ENCODE data around the gene AXIN1.

The AXIN1 gene

DNA sequence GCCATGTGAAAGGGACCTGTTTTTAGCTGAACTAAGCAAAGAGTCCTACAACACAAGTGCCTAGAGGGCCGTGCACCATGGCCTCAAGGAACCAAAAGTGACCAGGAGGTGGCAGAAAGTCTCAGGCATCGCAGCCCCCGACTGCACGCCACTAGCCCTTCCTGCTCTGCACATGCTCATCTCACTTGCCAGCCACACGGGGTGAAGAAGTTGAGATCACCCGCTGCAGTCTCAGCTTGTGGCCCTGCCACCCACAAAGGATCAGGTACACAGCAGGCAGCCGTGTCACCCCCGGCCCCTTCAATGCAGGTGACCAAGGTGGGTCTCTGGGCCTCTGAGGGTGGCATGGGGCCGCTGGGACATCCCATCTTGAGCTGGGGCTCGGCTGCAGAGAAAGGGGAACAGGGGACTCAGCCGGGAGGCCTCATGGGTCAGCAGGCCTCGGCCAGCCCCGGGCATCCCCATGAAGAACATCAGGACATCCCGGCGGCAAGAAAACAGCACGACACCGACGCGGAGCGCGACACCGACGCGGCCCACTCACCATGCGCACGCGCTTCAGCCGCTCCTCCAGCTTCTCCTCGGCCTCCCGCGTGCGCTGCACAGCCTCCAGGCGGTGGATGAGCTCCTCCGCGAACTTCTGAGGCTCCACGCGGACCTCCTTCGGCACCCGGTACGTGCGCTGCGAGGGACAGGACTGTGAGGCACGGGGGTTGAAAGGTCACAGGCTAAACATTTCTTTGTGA is 48.6 kb downstream of the AXIN1 start:
- DNase-seq (ENCODE audit: low read depth in 2 of 2) = no peak

DNA sequence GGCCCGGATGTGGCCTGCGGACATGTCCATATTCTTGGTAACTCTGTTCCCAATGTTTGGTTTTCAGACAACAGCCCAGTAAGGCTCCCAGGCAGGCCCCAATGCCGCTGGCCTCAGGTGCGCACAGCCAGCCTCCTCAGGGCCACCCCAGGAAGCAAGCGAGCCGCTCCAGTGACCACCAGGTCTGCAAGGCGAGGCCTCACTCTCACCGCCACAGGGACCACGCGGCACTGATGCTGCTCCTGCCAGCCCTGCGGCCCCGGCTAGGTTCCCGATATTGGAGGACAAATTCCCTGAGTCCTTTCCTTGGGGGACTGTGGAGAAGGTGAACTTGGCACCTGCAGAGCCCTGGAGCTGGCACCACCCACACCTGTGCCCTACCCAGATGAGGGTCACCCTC is 50.6 kb downstream of the AXIN1 start:
- DNase-seq (ENCODE audit: low read depth in 2 of 2) = no peak

DNA sequence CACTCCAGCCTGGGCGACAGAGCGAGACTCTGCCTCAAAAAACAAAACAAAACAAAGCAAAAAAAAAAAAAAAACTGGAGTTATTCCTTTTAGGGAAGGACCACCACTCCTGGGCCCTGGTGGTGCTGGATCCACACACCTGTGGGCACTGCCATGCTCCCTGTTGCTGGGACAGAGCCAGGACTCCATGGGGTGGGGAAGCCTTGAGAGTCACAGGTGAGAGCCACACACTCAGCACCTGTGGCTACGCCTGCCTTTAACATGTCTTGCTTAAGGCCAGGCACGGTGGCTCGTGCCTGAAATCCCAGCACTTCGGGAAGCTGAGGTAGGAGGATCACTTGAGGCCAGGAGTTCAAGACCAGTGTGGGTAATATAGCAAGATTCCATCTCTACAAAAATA is 51.3 kb downstream of the AXIN1 start:
- no peak for DNase-seq (ENCODE audit: low read depth in 2 of 2)

DNA sequence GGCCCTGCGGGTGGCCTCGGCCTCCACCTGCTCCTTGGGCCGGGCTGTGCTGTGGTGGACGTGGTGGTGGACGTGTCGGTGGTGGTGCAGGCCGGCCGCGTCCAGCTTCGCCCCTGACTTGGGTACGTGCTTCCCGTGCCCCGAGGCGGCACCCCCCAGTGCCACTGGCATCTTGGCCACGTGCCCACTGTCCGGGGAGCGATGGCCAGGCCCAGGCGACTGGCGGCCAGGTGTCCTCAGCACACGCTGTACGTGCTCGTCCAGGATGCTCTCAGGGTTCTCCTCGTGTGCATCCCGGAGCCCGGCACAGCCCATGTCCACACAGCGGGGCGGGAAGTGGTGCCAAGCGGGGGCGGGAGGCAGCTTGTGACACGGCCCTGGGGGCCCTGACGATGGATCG is 54.7 kb downstream of the AXIN1 start:
- DNase-seq (ENCODE audit: low read depth in 2 of 2) = no peak

DNA sequence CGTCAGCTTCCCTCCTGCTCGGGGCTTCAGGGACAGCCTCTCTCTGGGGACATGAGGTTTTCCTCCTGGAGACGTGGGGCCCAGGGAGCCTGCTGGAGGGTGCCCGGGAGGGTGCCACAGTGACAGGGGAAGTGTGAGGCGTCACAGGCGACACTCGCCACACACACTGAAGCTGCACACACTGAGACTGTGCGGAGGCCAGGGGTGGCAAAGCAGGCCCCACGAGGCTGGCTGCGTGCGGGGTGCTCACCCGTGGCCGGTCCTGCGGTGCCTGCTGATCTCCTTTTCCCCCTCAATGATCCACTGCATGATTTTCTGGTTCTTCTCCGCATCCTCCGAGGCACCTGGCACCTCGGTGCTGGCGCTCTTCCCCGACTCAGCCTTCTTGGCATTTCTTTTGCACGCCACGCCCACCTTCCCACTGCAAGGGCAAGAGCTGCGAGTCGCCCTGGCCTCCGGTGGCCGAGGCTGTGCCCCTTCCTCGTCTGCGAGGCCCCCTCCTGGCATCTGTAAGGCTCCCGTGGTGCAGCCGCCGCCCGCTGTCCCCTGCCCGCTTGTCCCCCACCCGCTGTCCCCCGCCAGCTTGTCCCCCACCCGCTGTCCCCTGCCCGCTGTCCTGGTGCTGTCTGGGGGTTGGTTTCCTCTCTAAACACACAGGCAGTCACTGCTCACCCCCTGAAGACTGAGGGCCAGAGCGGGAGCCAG is 55.6 kb downstream of the AXIN1 start:
- DNase-seq (ENCODE audit: low read depth in 2 of 2) = no peak

DNA sequence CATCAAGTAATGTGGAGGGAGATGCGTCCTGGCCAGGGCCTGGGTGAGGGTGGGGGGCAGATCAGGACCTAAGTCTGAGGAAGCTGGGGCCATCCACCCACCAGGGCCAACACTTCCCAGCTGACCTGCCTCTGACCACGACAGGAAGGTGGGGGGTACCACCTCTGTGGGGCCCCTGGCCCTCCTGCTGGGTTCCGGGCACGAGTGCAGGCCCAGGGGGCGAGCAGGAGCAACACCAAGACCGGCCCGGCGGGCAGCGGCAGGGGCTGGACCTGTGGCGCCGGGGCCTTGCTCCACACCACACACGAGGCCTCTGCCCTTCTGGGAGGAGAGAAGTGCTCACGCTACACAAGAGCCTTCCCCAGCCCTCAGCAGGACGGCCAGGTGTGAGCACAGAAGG is 56.2 kb downstream of the AXIN1 start:
- no peak for DNase-seq (ENCODE audit: low read depth in 2 of 2)

DNA sequence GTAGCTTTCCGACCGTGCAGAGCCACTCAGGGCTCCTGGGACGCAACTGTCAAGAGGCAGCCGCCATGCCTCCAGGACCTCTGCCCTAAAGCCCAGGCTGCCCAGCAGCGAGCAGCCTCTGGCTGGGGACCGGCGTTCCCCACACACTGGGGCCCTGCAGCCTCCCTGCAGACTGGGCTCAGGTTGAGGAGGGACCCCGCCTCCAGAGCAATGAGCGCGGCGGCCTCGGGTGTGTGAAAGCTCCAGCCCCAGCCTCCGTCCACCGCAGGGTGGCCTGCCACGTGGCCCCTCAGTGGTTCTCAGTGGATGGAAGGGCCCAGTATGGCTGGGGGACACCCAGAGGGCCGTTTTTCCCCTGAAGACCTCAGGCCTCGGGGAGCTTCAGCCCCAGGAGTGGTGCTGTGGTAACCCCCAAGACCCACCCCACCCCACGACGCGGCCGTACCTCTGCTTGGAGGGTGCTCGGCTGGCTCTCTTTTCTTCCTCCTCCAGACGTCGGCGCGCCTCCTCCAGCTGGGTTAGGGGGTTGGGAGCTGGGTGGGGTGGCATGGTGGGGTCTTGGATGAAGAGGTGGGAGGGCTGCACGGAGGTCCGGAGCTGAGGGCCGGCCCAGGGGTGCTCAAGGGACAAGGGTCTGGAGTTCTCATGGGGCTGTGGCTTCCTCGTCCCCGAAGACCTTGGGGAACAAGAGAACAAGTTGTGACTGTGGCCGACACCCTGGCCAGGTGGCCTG is 59.3 kb downstream of the AXIN1 start:
- DNase-seq (ENCODE audit: low read depth in 2 of 2) = no peak

DNA sequence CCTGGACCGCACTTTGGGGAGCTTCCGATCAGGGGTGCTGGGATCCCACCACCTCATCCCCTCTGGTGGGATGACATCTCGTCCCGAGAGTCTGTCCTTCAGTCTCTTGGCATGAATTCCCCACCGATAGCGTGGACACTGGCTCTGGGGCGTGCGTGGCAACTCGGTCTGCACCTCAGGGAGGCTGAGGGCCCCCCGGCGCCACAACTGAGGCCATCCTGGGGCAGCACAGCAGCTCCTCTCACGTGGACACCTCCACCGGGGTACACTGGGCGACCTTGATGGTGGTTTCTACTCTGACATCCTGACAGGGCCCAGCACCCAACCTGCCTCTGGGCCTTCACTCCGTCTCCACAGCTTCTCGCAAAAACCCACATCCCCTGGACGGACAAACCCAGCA is 61.0 kb downstream of the AXIN1 start:
- DNase-seq (ENCODE audit: low read depth in 2 of 2) = no peak

DNA sequence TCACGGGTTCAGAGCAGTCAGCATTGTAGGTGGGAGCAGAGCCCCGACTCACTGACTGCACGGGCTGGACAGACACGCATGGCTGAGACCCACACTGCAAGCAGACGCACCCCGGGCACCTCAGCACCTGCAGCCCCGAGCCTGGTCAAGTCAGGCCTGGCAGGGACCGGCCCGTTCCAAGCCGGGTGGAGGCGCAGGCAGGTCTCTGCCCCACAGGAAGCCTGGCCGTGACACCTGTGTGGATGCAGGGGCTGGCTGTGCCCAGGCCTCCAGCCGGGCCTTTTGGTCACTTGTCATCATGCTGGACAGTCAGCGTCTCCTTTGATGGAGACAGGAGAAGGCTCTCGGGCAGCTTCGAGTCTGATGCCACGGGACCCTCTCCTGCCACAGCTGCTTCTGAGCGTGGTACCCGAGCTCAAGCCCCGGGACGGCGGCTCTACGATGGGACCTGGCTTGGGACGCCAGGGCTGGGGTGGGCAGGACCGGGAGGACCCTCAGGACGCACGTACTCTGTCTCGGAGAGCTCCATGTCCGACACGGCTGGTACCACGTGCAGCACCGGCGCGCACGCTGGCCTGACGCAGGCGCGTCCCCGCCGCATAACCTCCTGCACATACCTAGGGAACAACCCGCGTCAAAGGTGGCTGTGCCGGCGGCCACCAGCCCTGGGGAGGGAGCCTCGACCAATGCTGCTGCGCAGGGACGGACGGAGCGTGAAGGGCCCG is 61.7 kb downstream of the AXIN1 start:
- no peak for DNase-seq (ENCODE audit: low read depth in 2 of 2)

DNA sequence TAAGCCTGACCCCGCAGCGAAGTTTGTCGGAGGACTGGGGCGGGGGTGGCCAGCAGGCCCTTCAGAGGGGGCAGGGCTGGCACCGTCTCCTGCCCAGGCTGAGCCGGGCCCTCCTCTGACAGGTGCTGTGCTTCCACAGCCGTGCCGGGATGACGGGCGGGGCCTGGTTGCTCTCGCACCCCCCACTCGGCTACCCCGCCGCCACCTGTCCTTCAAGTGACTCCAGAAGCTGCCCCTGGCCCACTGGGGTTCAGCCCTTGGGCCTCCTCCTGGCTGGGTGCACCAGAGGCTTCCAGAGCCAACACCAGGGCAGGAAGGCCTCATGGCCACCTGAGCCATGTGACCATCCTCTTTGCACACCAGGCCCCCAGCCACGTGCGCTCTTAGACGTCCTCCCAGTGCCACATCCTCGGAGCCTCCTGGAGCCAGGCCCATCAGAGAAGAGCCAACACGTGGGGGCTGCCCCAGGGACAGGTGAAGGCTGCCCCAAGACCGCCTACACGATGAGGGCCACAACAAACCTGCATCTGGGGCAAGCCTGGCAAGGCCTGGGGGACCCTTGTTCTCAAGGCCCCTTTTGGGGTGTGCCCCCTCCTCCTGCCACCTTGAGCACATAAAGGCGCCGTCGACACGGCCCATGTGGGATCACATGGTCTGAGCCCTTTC is 62.4 kb downstream of the AXIN1 start:
- DNase-seq (ENCODE audit: low read depth in 2 of 2) = no peak

DNA sequence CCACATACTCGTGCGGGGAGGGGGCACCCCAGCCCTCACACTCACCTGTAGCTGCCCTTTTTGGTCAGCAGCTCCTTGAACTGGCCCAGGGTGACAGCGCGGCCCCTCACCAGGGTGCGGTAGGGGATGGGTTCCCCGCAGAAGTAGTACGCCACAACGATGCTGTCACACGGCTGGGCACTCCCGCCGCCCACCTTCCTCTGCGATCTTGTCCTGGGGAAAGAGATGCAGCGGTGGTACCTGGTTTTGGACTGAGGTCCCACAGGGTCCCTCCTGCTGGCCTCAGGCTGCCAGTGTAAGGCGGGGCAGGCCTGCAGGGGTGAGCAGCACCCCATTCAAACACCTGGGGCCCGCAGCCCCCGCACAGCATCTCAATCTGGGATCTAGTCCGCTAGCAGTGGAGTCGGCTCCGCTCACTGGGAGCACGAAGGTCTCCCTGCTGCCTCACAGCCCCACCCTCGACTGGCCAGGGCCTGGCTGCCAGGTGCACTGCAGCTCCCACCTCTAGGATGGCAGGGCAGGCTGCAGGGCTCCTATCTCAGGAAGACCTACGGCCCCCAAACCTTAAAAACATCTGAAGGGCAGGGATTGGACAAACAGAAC is 63.0 kb downstream of the AXIN1 start:
- no peak for DNase-seq (ENCODE audit: low read depth in 2 of 2)

DNA sequence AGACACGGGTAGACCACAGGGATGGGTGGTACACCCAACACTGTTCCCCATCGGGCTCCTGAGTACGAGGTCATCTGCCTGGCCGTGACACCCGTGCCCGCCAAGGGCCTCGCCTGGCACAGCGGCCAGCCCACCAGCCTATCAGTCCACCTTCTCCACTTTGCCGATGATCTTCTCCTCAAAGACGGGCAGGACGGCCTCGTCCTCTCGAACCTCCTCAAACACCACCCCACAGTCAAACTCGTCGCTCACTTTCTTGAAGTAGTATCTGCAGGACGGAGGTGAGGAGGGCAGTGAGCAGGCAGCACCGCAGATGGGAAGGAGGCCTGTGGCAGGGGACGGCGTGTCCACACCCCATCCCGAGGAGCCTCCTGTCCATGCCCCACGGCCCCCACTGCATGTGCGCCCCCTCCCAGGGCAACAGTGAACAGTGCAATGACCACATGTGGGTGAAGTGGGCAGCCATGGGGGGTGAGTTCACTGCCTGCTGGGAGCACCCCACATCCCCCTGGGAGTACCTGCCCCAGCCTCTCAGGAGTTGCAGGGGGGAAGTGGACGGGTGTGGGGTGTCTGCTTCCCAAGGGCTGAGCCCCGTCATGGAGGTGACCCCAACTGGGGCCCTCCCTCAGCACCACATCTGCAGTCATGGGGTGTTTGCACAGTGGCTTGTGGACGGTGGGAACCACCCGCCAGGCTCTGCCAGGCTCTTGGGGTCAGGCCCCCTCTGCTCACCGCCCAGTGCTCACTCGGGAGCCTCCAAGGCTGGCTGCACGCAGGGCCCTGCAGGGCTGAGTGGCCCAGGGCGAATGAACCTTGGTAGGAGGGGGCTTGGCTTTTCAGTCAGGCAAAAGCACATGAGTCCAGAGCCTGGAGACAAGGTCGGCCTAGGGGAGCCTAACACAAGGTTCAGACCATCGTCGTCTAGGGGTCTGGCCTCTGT is 64.3 kb downstream of the AXIN1 start:
- no peak for DNase-seq (ENCODE audit: low read depth in 2 of 2)

DNA sequence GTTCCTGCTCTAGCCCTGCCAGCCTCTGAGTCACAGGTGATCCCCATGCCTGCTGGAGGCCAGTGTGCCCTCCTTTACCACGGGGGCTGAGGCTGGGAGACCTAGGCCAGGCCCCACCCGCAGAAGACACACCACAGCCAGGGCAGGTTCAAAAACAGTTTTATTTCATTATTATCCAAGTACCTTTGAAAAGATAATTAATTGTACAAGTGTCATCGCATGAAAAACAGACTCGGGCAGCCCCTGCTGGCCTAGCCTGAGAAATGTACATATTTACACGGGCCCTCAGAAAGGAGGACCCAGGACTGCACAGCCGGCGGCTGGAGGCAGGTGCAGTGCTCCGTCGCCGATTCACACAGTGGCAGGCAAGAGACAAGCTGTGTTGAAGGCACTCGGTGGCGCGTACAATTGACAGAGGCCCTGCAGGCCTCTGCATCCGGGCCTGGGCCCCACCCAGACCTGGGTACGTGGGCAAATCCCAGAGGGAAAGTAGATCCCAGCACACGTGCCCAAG is 65.2 kb downstream of the AXIN1 start:
- DNase-seq (ENCODE audit: low read depth in 2 of 2) = no peak

DNA sequence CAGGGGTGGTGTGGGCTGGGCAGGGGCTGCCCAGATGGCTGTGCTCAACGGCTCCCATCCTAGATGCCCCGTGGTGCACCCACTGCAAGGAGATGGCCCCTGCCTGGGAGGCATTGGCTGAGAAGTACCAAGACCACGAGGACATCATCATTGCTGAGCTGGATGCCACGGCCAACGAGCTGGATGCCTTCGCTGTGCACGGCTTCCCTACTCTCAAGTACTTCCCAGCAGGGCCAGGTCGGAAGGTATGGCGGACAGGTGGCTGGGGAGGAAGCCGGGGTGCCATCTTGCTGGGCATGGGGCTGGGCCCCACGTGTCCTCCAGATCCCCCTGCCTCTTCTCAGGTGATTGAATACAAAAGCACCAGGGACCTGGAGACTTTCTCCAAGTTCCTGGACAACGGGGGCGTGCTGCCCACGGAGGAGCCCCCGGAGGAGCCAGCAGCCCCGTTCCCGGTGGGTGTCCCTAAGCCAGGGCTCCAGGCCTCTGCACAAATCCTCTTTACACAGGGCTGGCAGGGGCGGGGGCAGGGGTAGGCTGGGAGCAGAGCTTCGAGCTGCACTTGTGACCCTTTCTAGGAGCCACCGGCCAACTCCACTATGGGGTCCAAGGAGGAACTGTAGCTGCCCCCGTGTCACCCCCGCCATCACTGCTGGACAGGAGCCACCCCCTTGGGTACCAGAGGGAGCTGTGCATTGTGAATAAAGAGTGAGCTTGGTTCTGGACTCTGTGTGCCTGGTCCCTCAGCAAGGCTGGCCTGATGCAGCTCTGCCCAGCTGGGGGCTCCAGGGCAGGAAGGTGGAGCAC is 65.8 kb downstream of the AXIN1 start:
- DNase-seq (ENCODE audit: low read depth in 2 of 2) = no peak

DNA sequence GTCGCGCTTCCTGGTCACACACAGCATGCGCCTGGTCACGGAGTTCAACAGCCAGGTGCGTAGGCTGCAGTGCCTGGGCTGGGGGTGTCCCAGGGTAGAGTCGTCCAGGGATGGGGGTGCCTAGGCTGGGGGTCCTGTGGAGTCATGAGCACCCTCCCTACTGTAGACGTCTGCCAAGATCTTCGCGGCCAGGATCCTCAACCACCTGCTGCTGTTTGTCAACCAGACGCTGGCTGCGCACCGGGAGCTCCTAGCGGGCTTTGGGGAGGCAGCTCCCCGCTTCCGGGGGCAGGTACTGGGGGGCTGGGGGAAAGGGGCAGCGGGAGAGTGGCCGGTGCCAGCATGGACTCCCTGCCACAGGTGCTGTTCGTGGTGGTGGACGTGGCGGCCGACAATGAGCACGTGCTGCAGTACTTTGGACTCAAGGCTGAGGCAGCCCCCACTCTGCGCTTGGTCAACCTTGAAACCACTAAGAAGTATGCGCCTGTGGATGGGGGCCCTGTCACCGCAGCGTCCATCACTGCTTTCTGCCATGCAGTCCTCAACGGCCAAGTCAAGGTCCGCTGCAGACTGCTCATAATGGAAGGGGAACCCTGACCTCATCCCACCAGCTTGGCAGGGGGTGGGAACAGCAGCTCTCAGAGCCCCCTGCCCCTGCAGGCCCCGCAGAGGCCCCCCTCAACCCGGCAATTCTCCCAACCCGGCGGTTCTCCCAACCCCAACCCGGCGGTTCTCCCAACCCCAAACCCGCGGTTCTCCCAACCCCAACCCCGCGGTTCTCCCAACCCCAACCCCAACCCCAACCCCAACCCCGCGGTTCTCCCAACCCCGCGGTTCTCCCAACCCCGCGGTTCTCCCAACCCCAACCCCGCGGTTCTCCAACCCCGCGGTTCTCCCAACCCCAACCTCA is 67.1 kb downstream of the AXIN1 start:
- no peak for DNase-seq (ENCODE audit: low read depth in 2 of 2)

DNA sequence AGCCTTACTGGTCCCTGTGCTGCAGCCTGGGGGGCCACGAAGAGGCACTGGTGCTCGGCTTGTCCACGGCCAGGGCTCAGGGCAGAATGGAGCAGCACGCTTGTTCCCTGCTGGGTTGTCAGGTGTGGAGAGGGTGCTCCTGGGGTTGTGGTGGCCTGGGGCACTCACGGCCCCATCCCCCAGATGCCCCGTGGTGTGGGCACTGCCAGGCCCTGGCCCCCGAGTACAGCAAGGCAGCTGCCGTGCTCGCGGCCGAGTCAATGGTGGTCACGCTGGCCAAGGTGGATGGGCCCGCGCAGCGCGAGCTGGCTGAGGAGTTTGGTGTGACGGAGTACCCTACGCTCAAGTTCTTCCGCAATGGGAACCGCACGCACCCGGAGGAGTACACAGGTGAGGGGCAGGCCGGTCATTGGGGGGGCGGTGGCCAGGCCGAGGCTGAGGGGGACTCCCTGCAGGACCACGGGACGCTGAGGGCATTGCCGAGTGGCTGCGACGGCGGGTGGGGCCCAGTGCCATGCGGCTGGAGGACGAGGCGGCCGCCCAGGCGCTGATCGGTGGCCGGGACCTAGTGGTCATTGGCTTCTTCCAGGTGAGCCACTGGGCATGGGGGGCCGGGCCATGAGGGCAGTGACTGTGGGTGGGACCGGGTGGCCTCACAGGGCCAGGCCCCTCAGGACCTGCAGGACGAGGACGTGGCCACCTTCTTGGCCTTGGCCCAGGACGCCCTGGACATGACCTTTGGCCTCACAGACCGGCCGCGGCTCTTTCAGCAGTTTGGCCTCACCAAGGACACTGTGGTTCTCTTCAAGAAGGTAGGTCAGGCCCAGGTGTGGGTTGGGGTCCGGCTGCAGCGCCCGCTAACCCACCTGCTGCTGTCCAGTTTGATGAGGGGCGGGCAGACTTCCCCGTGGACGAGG is 68.1 kb downstream of the AXIN1 start:
- no peak for DNase-seq (ENCODE audit: low read depth in 2 of 2)

Data from stimulated activated CD8-positive, alpha-beta memory T cell treated with anti-CD3 and anti-CD28 coated beads, Interleukin-7, amount 100 ng/mL, for 4 hours (primary cell).